Breast epithelium (tissue), 3 donors: ENCODE results near the gene SLC4A9.

ENCODE experiments used
- POLR2A ChIP-seq: fragments of 450-650 bp; IDR thresholded peaks from one replicate; pipeline ENCODE4 v1.6.1; 2016; ENCODE audit warnings: antibody characterized with exemption, mild to moderate bottlenecking, moderate library complexity
- TF ChIP-seq, protein P1 (sequence below), 3 donors: fragments of 450-650 bp; IDR thresholded peaks; one replicate each; pipeline ENCODE4 v1.5.1; 2016 to 2017; ENCODE audit warnings: antibody characterized with exemption in 3 of 3, mild to moderate bottlenecking in 3 of 3, moderate library complexity in 3 of 3

GRCh38 chr5:140382866-140383265 is 22.9 kb downstream of the SLC4A9 start:
- TF ChIP-seq, protein P1, sequence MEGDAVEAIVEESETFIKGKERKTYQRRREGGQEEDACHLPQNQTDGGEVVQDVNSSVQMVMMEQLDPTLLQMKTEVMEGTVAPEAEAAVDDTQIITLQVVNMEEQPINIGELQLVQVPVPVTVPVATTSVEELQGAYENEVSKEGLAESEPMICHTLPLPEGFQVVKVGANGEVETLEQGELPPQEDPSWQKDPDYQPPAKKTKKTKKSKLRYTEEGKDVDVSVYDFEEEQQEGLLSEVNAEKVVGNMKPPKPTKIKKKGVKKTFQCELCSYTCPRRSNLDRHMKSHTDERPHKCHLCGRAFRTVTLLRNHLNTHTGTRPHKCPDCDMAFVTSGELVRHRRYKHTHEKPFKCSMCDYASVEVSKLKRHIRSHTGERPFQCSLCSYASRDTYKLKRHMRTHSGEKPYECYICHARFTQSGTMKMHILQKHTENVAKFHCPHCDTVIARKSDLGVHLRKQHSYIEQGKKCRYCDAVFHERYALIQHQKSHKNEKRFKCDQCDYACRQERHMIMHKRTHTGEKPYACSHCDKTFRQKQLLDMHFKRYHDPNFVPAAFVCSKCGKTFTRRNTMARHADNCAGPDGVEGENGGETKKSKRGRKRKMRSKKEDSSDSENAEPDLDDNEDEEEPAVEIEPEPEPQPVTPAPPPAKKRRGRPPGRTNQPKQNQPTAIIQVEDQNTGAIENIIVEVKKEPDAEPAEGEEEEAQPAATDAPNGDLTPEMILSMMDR (IDR thresholded peaks at IDR 0.05): no peak
- TF ChIP-seq POLR2A: no peak
